HFFc6 (cell line): Measurements from ENCODE around the gene TTF1. TPM values are rescaled to one million over a fixed set of nuclear protein-coding genes. Genes with fewer than 3 reads are reported as not detected.

Source experiments
- DNase-seq: peaks from one replicate; pipeline ENCODE4 v3.0.0-alpha.2; 2018
- H3K27ac Mint-ChIP-seq: 2 replicates; pipeline ENCODE4 v1.8.0; 2020; ENCODE audit warnings: mild to moderate bottlenecking, mixed read lengths
- H3K27me3 Mint-ChIP-seq: 2 replicates; pipeline ENCODE4 v1.8.0; 2021; ENCODE audit warnings: mild to moderate bottlenecking, moderate library complexity, mixed read lengths; ENCODE audit not compliant: insufficient read depth
- H3K36me3 Mint-ChIP-seq: 2 replicates; pipeline ENCODE4 v1.8.0; 2021; ENCODE audit warnings: low read depth, mixed read lengths
- H3K4me1 Mint-ChIP-seq: 2 replicates; pipeline ENCODE4 v1.8.0; 2020; ENCODE audit warnings: low read depth, mixed read lengths
- H3K4me3 Mint-ChIP-seq: 2 replicates; pipeline ENCODE4 v1.8.0; 2020; ENCODE audit warnings: mild to moderate bottlenecking, moderate library complexity, mixed read lengths
- H3K9me3 Mint-ChIP-seq: 2 replicates; pipeline ENCODE4 v1.8.0; 2020; ENCODE audit warnings: mild to moderate bottlenecking, mixed read lengths
- total RNA-seq, 6 experiments: library from RNA; stranded (reverse); fragmentation: NEBNext Ultra II Directional; extraction: Animal tissue kit (Norgen Biotek cat#: 25700); gene quantifications; 2 replicates in 1 of 6; 3 replicates in 5 of 6; pipeline ENCODE4 v1.2.3, GENCODE V29; 2021
- TF ChIP-seq, protein P1 (sequence below): fragments of 200-600 bp; sonication (generic); IDR thresholded peaks from 2 replicates; pipeline ENCODE4 v1.5.0; 2021; ENCODE audit warnings: antibody characterized with exemption, mild to moderate bottlenecking

The TTF1 gene
- total RNA-seq, 6 experiments from 2014 or later, result 8.5 to 11.7 (median 10.4) TPM

DNA sequence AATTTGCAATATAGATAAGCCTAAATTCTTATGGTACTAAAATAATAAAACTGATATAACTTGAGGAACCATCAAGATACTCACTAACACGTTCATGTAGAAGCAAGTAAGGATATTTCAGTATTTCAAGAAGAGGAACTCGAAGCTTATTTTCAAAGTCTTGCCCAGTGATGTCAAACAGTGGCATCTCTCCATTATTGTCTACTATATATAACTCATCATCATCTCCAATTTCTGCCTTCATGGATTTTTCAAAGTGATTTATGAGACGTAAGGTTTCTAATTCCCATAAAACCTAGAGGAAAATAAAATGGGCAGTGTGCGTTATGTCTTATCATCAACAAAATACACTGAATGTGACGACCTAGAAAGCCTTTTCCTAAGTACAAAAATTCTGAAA is 60.5 kb downstream of the TTF1 start:
- H3K4me1 Mint-ChIP-seq, result peaks cover under 1% of the 10 kb centered on the region; the same call in 1 of the 2 replicates
- H3K36me3 Mint-ChIP-seq, result peaks cover 30% of the 10 kb centered on the region
- H3K9me3 Mint-ChIP-seq, result no peaks in the 10 kb centered on the region
- TF ChIP-seq, protein P1, sequence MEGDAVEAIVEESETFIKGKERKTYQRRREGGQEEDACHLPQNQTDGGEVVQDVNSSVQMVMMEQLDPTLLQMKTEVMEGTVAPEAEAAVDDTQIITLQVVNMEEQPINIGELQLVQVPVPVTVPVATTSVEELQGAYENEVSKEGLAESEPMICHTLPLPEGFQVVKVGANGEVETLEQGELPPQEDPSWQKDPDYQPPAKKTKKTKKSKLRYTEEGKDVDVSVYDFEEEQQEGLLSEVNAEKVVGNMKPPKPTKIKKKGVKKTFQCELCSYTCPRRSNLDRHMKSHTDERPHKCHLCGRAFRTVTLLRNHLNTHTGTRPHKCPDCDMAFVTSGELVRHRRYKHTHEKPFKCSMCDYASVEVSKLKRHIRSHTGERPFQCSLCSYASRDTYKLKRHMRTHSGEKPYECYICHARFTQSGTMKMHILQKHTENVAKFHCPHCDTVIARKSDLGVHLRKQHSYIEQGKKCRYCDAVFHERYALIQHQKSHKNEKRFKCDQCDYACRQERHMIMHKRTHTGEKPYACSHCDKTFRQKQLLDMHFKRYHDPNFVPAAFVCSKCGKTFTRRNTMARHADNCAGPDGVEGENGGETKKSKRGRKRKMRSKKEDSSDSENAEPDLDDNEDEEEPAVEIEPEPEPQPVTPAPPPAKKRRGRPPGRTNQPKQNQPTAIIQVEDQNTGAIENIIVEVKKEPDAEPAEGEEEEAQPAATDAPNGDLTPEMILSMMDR, result no peak
- no peaks in the 10 kb centered on the region; the same call in 1 of the 2 replicates for H3K27me3 Mint-ChIP-seq
- no peak overlapping the region for H3K4me3 Mint-ChIP-seq
- no peak for DNase-seq
- no peak overlapping the region for H3K27ac Mint-ChIP-seq

DNA sequence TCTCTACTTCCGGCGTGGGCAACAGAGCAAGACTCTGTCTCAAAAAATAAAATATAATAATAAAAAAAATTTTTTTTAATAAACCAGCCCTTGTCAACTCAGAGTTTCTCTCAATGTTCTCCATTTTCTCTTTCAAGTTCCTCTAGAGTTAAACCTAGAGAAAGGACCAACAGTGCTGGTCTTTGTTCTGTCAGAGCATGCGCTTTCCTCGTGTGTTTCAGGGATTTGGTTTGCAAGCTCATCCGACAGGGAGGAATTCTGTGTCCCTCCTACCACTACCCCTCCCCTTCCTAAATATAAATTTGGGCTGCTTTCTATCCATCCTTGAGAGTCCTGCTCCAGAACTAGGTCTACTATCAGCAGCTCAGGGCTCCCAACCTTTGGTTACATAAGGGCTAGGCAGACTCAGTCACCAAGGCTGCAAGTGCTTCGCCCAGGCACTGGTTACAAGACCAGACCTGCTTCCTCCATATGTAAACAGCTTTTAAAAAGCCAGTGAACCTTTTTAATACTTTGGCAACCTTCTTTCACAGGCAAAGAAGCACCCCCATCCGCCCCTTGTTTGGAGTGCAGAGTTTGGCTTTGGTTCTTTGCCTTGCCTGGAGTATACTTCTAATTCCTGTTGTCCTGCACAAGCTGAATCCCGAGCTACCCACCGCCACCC is 65.3 kb downstream of the TTF1 start:
- TF ChIP-seq, protein P1, result no peak
- H3K27me3 Mint-ChIP-seq, result no peaks in the 10 kb centered on the region; the same call in 1 of the 2 replicates
- peaks cover 44% of the 10 kb centered on the region for H3K36me3 Mint-ChIP-seq
- DNase-seq, result no peak
- H3K4me1 Mint-ChIP-seq, result no peaks in the 10 kb centered on the region
- H3K27ac Mint-ChIP-seq, result no peak overlapping the region
- no peaks in the 10 kb centered on the region for H3K9me3 Mint-ChIP-seq
- H3K4me3 Mint-ChIP-seq, result no peak overlapping the region

DNA sequence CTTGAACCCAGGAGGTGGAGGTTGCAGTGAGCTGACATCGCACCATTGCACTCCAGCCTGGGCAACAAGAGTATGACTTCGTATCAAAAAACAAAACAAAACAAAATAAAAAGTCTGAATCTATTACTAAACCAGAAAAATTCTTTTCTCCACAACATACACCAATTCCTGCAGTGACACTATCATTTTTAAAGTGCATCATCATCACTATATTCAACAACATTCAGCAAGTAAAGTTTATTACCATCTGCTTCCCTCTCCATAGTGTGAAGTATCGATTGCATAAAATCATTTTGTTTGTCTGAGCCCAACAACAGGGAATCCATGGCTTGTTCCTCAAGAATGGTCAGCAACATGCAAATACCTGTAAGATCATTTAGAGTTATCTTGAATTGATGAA is 72.3 kb downstream of the TTF1 start:
- Mint-ChIP-seq H3K4me1 (no peaks in the 10 kb centered on the region), H3K4me3 (no peak overlapping the region), H3K36me3 (peaks cover 55% of the 10 kb centered on the region), H3K27ac (no peak overlapping the region), H3K27me3 (no peaks in the 10 kb centered on the region; the same call in 1 of the 2 replicates), H3K9me3 (no peaks in the 10 kb centered on the region)
- DNase-seq, result no peak
- TF ChIP-seq, protein P1, result no peak

DNA sequence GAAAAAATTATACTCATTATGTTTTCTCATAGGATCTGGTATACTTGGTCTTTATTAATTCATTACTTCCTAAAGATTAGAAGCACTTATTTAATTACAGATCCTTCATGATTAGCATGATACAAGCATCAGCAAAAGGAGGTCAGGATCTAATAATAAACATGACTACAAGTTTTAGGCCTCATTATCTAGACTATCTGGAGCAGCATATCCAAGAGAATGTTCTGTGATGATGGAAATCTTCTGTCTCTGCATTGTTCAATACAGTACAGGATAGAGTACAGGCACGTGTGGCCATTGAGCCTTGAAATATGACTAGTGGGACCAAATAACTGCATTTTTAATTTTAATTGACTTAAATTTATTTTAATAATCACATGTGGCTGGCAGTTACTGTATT is 73.1 kb downstream of the TTF1 start:
- peaks cover 59% of the 10 kb centered on the region for H3K36me3 Mint-ChIP-seq
- TF ChIP-seq, protein P1, result no peak

DNA sequence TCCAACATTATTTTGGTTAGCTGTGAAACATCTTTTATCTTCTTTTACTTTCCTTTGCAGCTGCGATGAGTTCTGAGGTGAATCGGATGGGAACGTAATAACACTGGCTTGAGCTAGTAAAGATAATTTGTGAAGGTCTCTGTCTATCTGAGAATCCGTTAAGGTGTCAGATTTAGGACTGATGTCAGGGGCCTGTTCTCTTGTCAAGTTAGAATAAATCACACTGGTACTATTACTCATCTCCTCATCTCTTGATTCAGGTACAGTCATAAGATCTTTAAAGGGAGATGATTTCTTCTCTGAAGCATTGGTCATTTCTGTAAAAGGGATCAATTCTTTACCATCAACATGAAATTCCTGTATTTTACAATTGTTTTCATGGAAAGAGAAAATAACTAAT is 78.1 kb downstream of the TTF1 start:
- H3K36me3 Mint-ChIP-seq, result peaks cover 77% of the 10 kb centered on the region
- H3K9me3 Mint-ChIP-seq, result no peaks in the 10 kb centered on the region
- H3K4me1 Mint-ChIP-seq, result no peaks in the 10 kb centered on the region
- TF ChIP-seq, protein P1, result no peak
- peaks cover 3% of the 10 kb centered on the region; the same call in 1 of the 2 replicates for H3K27me3 Mint-ChIP-seq
- no peak for DNase-seq
- H3K27ac Mint-ChIP-seq, result no peak overlapping the region
- no peak overlapping the region for H3K4me3 Mint-ChIP-seq

More for the DNA sequence above, 73.1 kb downstream of the TTF1 start:
- no peak for DNase-seq
- Mint-ChIP-seq H3K4me3 (no peak overlapping the region), H3K27me3 (no peaks in the 10 kb centered on the region; the same call in 1 of the 2 replicates), H3K9me3 (no peaks in the 10 kb centered on the region), H3K27ac (no peak overlapping the region), H3K4me1 (no peaks in the 10 kb centered on the region)
